OCI-M2 (cell line): ENCODE measurements around the gene CNPY1.
"Not testable (repeated sequence)": the region's sequence is repeated elsewhere in the genome, so short reads cannot be mapped to it uniquely, and the experiment has no call there.

Experiments used
- DNase-seq: peaks from one replicate; lab custom pipeline; 2025; ENCODE audit not compliant: unreplicated experiment; lab: John Stamatoyannopoulos, UW

Gene CNPY1

GRCh38 chr7:155579565-155579964 lies 33.2 kb upstream of the CNPY1 start:
- no peak for DNase-seq

DNA sequence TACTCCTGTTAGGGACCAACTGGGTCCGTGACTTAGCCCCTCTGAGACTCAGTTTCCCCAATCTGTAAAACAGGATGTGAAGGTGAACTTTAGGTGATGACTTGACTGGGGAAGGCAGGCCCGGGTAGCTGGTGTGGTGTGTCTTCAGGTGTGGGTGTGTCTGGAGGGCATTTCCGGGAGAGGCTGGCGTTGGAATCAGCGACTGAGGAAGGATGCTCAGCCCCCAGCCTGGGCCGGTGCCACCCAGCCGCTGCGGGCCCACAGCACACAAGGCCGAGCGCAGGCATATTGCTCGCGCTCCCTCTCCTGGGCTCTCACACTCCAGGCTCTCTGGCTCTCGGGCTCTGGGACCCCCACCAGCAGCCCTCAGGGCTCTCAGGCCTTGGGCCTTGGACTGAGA lies 31.7 kb upstream of the CNPY1 start:
- DNase-seq, result no peak

- no peak for DNase-seq
Observed at GRCh38 chr7:155577509-155577905, 31.1 kb upstream of the CNPY1 start.

GRCh38 chr7:155576900-155577508 lies 30.6 kb upstream of the CNPY1 start:
- no peak for DNase-seq

- DNase-seq, result no peak
Observed at GRCh38 chr7:155576416-155576815, 30.1 kb upstream of the CNPY1 start.

DNA sequence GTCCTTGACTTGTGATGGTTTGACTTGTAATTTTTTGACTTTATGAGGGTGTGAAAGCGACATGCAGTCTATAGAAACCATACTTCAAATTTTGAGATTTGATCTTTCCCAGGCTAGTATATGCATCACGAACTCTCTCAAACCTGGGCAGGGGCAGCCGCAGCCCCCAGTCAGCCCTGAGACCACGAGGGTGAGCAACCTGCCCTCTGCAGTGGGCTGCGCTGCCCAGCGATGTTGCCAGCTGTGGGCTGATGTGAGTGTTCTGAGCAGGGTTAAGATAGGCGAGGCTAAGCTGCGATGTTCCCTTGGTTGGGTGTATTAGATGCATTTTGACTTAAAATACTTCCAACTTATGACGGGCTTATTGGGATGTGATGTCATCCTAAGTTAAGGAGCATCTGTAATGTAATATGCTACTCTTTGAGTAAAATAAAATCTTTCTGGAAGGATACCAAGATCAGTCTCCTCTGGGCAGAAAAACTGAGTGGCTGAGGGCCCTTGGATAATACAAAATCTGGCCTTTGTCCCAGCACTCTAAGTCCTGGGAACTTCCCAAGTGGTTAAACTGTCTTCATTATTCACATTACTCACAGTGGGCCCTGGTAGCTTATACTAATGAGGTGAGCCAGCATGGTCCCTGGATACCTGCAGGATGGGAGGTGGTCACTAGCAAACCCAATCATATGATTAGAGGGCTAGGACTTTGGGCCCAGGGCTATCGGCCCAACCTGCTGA lies 28.4 kb upstream of the CNPY1 start:
- no peak for DNase-seq

GRCh38 chr7:155571581-155572345 lies 25.4 kb upstream of the CNPY1 start:
- DNase-seq, result no peak

- no peak for DNase-seq
Observed at GRCh38 chr7:155570991-155571390, 24.6 kb upstream of the CNPY1 start.

DNA sequence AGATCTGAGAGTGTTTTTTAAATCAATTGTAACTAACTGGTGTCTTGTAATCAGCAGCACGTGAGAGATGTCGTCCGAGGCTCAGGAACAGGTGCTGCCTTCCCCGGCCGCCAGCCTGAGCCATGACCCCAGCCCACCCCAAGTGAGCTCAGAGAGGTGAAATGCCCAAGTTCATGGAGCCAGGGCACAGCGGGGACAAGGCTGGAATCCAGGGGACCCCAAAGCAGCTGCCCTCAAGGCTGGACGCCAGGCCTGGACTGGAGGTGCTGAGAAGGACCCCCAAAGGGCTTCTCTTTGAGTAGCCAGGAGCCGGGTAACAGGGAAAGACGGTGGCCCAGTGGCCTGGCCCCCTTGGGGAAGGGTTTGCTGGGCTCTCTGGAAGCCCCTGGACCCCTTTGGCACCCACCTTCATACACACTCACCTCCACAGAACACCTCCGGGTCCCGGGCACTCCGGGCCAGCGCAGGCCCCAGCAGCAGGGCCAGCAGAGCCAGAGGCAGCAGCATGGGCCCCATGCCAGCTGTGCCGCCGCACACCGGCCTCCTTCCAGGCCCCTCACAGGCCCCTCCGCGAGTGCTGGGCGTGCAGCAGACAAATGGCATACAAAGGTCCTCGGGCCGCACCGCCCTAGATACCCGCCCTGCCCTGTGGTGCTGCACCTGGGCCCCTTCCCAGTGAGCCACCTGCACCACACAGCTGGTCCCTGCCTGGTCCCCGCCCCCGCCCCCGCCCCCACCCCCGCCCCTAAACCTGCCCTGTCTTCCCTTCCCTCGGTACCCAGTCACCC lies 24.0 kb upstream of the CNPY1 start:
- DNase-seq, result no peak

- no peak for DNase-seq
Observed at GRCh38 chr7:155569681-155570080, 23.3 kb upstream of the CNPY1 start.

DNA sequence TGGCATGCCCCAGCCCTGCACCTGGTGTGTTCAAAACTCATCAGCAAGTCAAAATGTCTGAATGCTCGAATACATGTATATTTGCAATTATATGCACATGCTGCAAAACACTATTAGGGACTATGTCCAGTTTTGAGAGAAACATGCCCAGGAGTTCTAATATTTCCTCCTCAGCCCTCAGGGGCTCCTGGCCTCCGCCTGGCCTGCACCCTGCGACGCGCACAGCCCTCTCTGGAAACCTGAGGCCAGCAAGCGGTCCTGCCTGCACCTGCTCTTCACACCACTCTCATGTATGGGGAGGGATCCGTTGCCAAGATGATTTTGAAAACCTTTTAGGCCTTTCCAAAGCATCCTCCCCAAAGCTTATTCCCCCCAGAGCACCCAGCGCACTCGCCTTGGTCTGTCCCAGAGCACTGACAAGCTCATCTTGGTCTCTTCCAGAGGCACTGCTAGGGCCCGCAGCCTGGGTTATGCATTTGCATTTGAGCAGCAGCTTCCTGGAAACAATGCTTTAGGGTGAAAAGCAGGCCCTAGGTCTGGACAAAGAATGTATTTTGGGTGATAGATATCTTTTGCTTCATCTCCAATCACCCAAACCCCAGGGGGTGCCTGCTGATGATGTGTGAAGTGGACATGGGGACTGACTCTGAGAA lies 22.6 kb upstream of the CNPY1 start:
- DNase-seq, result no peak

- DNase-seq, result no peak
Observed at GRCh38 chr7:155568333-155568660, 21.9 kb upstream of the CNPY1 start.

DNA sequence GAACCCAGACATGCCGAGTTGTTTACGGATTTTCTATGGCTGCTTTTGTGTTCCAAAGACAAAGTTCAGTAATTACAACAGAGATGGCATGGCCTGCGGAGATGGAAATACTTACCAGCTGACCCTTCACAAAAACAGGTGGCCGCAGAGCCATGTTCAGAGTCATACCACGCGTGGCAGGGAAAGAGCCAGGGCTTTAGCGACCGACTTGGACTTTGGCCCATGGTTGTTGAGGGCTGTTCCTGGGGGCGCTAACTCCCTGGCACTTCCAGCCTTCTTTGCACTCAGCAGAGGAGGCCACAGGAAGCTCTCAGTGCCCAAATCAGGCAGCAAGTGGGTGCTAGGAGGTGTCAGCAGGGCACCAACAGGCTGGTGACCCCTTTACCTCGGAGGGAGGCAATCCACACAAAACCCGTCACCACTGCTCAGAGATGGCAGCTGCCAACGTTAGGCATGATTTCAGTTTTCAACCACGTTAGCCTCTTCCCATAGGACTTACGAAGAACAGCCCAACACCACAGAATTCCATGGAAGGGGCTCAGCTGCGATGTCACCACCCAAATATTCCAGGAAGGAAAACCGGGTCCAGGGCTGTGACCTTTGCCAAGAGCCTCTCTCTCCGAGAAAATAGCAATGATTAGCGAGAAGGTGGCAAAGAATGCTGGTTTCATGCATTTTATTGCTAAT lies 21.4 kb upstream of the CNPY1 start:
- no peak for DNase-seq

- DNase-seq, result no peak
Observed at GRCh38 chr7:155566011-155566836, 19.9 kb upstream of the CNPY1 start.

DNA sequence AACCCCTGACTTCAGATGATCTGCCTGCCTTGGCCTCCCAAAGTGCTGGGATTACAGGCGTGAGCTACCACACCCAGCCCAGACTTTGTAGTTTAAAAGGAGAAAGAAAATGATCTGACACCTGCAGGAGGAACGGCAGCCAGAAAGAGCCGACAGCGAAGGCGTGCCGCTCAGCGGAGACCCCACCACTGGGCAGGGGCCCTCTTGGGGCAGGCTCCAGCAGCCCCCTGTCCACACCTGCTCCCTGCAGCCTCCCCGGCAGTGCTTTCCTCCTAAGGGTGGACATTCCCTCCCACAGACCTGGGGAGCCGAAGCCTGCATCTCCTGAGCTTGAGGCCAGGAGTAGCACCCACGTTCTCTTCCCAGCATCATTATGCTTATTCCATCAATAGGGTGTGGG lies 19.2 kb upstream of the CNPY1 start:
- DNase-seq, result no peak

DNA sequence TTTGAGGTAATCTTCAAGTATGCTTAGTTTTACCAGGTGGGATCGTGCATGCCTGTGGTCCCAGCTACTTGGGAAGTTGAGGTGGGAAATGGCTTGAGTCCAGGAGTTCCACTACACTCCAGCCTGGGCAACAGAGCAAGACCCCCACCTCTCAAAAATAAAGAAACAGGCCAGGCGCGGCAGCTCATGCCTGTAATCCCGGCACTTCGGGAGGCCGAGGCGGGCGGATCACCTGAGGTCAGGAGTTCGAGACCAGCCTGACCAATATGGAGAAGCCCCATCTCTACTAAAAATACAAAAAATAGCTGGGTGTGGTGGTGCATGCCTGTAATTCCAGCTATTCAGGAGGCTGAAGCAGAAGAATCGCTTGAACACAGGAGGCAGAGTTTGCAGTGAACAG lies 16.6 kb upstream of the CNPY1 start:
- not testable (repeated sequence) for DNase-seq

GRCh38 chr7:155562106-155562505 lies 15.7 kb upstream of the CNPY1 start:
- DNase-seq, result no peak

GRCh38 chr7:155560982-155561686 lies 14.8 kb upstream of the CNPY1 start:
- DNase-seq, result no peak
